ENCODE results near the gene CASTOR1. TPM values are rescaled to one million over a fixed set of nuclear protein-coding genes. Genes with fewer than 3 reads are reported as not detected.
A peak's percentile ranks its signal among the peaks of the same experiment; 100 is the strongest.

CASTOR1 gene
- total RNA-seq, 1 donor from 2014 or later: 51.8 TPM

DNA sequence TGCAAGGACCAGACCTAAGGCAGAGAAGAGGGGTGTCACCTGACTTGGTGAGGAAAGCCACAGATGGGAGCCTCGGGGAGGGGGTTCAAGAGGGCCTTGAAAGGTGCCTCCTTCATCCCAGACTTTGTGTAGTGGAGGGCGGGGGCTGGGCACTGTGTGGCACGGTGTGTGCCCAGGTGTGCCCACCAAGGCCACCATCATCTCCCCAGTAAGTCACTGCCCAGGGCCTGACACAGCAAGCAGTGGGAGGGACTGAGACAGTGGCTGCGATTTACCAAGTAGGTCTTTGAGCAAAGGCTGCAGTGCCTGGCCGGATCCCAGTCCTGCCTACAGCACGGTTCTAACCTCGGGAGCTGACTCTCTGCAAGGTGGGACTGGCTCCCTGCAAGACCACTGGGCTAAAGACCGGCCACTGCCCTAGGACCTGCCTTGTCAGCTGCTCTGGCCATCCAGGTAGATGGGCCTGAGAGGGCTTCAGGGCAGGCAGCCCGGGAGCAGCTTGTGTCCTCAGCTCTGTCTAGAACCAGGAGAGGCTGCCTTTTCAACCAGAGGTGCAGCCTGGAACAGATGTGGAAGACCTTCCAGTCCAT, 24.1 kb downstream of the CASTOR1 start:
- no peak overlapping the region for H3K4me3 ChIP-seq
- no peaks in the 10 kb centered on the region for H3K9me3 ChIP-seq

DNA sequence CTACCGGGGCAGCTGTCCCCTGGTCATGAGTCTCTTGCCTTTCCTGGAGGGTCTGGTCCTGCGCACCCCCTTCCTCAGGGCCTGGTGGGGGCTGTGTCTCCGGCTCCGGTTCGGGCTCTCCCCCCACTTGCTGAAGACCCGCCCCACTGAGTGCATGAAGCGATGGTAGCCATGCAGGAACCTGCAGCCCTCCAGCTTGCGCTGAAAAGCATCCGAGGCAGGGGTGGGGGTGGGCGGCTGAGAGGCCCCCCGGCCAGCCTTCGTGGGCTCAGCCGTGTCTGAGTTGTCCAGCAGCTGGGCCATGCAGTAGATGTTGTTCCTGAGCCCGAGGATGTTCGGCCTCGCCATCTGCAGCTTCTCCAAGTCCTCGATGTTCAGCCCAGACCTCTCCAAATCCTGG, 25.4 kb downstream of the CASTOR1 start:
- no peaks in the 10 kb centered on the region for H3K27me3 ChIP-seq
- H3K36me3 ChIP-seq: no peaks in the 10 kb centered on the region
- H3K27ac ChIP-seq: no peak overlapping the region
- H3K4me1 ChIP-seq: peaks cover 23% of the 10 kb centered on the region
- no peaks in the 10 kb centered on the region for H3K9me3 ChIP-seq
- no peak for DNase-seq (ENCODE audit: extremely low spot score in 2 of 2)
- no peak overlapping the region for H3K4me3 ChIP-seq
- intact Hi-C loops (cut with DNase I): loop anchor here (5.0 kb wide), 2 partner anchors 123 to 152 kb away; partner anchors contain the start of gene RNF215
- TF ChIP-seq POLR2AphosphoS5 (IDR thresholded peaks at IDR 0.05; ENCODE audit: insufficient read depth in 1 of 2, low read depth in 1 of 2): no peak
- TF ChIP-seq, protein P1, sequence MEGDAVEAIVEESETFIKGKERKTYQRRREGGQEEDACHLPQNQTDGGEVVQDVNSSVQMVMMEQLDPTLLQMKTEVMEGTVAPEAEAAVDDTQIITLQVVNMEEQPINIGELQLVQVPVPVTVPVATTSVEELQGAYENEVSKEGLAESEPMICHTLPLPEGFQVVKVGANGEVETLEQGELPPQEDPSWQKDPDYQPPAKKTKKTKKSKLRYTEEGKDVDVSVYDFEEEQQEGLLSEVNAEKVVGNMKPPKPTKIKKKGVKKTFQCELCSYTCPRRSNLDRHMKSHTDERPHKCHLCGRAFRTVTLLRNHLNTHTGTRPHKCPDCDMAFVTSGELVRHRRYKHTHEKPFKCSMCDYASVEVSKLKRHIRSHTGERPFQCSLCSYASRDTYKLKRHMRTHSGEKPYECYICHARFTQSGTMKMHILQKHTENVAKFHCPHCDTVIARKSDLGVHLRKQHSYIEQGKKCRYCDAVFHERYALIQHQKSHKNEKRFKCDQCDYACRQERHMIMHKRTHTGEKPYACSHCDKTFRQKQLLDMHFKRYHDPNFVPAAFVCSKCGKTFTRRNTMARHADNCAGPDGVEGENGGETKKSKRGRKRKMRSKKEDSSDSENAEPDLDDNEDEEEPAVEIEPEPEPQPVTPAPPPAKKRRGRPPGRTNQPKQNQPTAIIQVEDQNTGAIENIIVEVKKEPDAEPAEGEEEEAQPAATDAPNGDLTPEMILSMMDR (IDR thresholded peaks at IDR 0.05): no peak
- no peak for TF ChIP-seq POLR2A (IDR thresholded peaks at IDR 0.05)

More for the DNA sequence above, 24.1 kb downstream of the CASTOR1 start:
- Histone ChIP-seq H3K27ac (no peak overlapping the region), H3K27me3 (no peaks in the 10 kb centered on the region), H3K4me1 (peaks cover 23% of the 10 kb centered on the region), H3K36me3 (no peaks in the 10 kb centered on the region)
- DNase-seq (ENCODE audit: extremely low spot score in 2 of 2): no peak
- intact Hi-C loops (cut with DNase I): no loop called here
- TF ChIP-seq, protein P1 (IDR thresholded peaks at IDR 0.05): no peak
- TF ChIP-seq POLR2AphosphoS5 (IDR thresholded peaks at IDR 0.05; ENCODE audit: insufficient read depth in 1 of 2, low read depth in 1 of 2) (no peak), POLR2A (IDR thresholded peaks at IDR 0.05) (no peak)

DNA sequence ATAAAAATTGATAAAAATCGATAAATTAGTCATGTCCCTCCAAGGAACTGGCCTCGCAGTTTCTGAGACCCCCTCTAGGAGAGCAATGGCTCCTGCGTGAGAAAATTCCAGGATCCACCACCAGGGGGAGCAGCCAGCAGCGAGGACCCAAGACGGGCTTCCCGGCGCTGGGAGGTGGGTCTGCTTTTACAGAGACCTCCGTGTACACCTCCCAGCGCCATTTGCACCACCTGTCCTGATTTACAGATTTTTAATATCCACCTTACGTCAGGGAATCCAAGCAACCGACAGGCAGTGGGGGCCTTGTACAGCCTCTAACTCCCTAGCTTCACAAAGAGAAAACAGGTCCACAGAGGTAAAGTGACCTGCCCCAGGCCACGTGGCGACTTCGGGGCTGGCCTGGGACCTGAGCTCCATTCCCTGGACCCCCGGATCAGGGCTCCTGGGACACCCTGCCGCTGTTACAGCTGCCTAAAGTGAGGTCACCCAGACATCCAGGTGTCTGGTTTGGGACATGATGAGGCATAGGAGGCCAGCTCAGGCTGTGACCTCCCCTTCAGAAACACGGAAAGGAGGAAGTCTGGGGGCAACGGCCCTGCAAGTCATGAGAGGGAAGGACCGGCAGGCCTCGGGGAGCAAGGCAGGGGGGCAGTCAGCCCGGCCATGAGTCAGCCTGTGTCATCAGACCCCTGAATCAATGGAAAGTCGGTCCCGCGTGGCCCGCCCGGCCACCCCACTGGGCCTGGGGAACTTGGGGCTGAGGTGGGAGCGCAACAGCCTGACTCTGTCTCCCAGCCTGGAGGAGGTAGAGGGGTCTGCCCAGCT, 26.2 kb downstream of the CASTOR1 start:
- H3K36me3 ChIP-seq: no peaks in the 10 kb centered on the region
- DNase-seq (ENCODE audit: extremely low spot score in 2 of 2): no peak

DNA sequence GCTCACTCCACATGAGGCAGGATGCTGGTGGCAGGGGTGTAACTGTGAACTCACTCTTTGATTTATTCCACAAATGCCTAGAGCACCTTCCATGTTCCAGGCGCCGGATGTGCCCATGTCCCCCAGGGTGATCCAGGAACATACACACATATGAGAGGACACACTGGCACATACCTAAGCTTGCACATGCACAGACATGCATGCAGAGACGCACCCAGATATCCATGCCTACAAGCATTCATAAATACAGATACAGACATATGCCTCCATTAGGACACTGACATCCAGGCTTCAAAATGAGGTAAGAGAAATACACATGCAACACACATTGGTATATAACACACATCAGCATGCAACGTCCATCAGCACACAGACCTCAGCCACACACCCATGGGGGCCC, 27.2 kb downstream of the CASTOR1 start:
- no peak for DNase-seq (ENCODE audit: extremely low spot score in 2 of 2)
- TF ChIP-seq POLR2A (IDR thresholded peaks at IDR 0.05) (no peak), POLR2AphosphoS5 (IDR thresholded peaks at IDR 0.05; ENCODE audit: insufficient read depth in 1 of 2, low read depth in 1 of 2) (no peak)
- TF ChIP-seq, protein P1 (IDR thresholded peaks at IDR 0.05): no peak
- Histone ChIP-seq H3K27ac (no peak overlapping the region), H3K4me1 (peaks cover 23% of the 10 kb centered on the region), H3K4me3 (no peak overlapping the region), H3K36me3 (no peaks in the 10 kb centered on the region), H3K9me3 (no peaks in the 10 kb centered on the region), H3K27me3 (no peaks in the 10 kb centered on the region)
- intact Hi-C loops (cut with DNase I): loop anchor here (5.0 kb wide), 2 partner anchors 125 to 150 kb away; partner anchors contain the start of gene RNF215

More for the DNA sequence above, 26.2 kb downstream of the CASTOR1 start:
- H3K4me3 ChIP-seq: no peak overlapping the region
- peak overlapping the region; percentile 17 for H3K27ac ChIP-seq
- intact Hi-C loops (cut with DNase I): loop anchor here (5.0 kb wide), 2 partner anchors 124 to 151 kb away; partner anchors contain the start of gene RNF215
- TF ChIP-seq POLR2AphosphoS5 (IDR thresholded peaks at IDR 0.05; ENCODE audit: insufficient read depth in 1 of 2, low read depth in 1 of 2) (peak in 1 of 2 donors; percentile 20), POLR2A (IDR thresholded peaks at IDR 0.05) (no peak)
- TF ChIP-seq, protein P1 (IDR thresholded peaks at IDR 0.05): peak; percentile 98 to 99 (median 98)
- H3K27me3 ChIP-seq: no peaks in the 10 kb centered on the region
- peaks cover 23% of the 10 kb centered on the region for H3K4me1 ChIP-seq
- no peaks in the 10 kb centered on the region for H3K9me3 ChIP-seq

Measured in vagina (tissue), 2 donors.